ENCODE data around the gene INSL4.

Gene INSL4

DNA sequence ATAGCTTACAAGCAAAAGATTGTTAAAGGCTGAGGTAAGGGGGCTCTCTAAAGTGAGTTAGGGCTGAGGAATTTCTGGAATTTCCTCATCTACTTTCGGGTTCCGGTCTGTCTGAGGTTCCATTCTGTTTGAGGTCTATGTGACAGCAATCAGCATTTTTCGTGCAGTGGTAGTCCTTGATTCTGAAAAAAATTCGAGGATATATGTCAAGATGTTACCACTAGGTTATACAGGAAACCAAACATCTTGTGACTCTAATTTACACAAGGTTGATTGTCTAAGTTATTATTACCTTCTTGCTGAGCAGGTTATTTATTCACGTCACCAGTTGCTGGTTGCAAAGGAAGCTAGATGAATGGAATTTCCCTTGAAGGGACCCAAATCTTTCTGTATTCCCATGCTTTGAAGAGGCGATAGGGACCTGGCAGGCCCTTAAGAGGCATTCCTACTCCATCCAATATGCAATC is 38.1 kb downstream of the INSL4 start:
- TF ChIP-seq GATA3 (IDR thresholded peaks at IDR 0.05; ENCODE audit: low read depth, low read length), result no peak
- TF ChIP-seq GATA2 (IDR thresholded peaks at IDR 0.05; ENCODE audit: low read depth, low read length), result no peak

- TF ChIP-seq GATA2 (IDR thresholded peaks at IDR 0.05; ENCODE audit: low read depth, low read length), result no peak
- TF ChIP-seq GATA3 (IDR thresholded peaks at IDR 0.05; ENCODE audit: low read depth, low read length), result no peak
Measured at GRCh38 chr9:5274770-5275169, 43.6 kb downstream of the INSL4 start.

- no peak for TF ChIP-seq GATA2 (IDR thresholded peaks at IDR 0.05; ENCODE audit: low read depth, low read length)
- no peak for TF ChIP-seq GATA3 (IDR thresholded peaks at IDR 0.05; ENCODE audit: low read depth, low read length)
Measured at GRCh38 chr9:5278486-5278885, 47.3 kb downstream of the INSL4 start.
